ENCODE measurements around the gene NPIPA3. TPM values are rescaled to one million over a fixed set of nuclear protein-coding genes. Genes with fewer than 3 reads are reported as not detected.

NPIPA3 gene
- polyA plus RNA-seq, 2 of the 4 experiments (the other 2 are of a cell fraction) = 1.3 to 2.5 TPM

Other genes with a start within 250 kb of the NPIPA3 start
- gene PARN, start 73.2 kb upstream of the NPIPA3 start, polyA plus RNA-seq (2011; rRNA removed) = 58.6 and 86.7 TPM in 2 replicates
- 40.0 to 41.6 TPM (median 40.8 TPM) in 3 replicates for gene PARN, start 73.2 kb upstream of the NPIPA3 start, polyA plus RNA-seq (2017; fragmentation: RNase III; extraction: RNeasy Plus Mini Kit Qiagen cat#74134 plus additional on column Dnase treatment)
- gene BFAR, start 70.5 kb upstream of the NPIPA3 start, polyA plus RNA-seq (2011; rRNA removed) = 93.3 and 93.7 TPM in 2 replicates
- 68.2 to 74.8 TPM (median 70.9 TPM) in 3 replicates for gene BFAR, start 70.5 kb upstream of the NPIPA3 start, polyA plus RNA-seq (2017; fragmentation: RNase III; extraction: RNeasy Plus Mini Kit Qiagen cat#74134 plus additional on column Dnase treatment)
- 0.37 and 0.52 TPM in 2 replicates for gene PLA2G10, start 9.1 kb upstream of the NPIPA3 start, polyA plus RNA-seq (2011; rRNA removed)
- 0.37 to 0.70 TPM (median 0.38 TPM) in 3 replicates for gene PLA2G10, start 9.1 kb upstream of the NPIPA3 start, polyA plus RNA-seq (2017; fragmentation: RNase III; extraction: RNeasy Plus Mini Kit Qiagen cat#74134 plus additional on column Dnase treatment)
- 0.85 and 1.8 TPM in 2 replicates for gene NPIPA2, start 39.1 kb downstream of the NPIPA3 start, polyA plus RNA-seq (2011; rRNA removed)
- gene NPIPA2, start 39.1 kb downstream of the NPIPA3 start, polyA plus RNA-seq (2017; fragmentation: RNase III; extraction: RNeasy Plus Mini Kit Qiagen cat#74134 plus additional on column Dnase treatment) = 1.1 to 3.7 TPM (median 2.3 TPM) in 3 replicates
- 107 and 134 TPM in 2 replicates for gene NOMO1, start 130.3 kb downstream of the NPIPA3 start, polyA plus RNA-seq (2011; rRNA removed)
- gene NOMO1, start 130.3 kb downstream of the NPIPA3 start, polyA plus RNA-seq (2017; fragmentation: RNase III; extraction: RNeasy Plus Mini Kit Qiagen cat#74134 plus additional on column Dnase treatment) = 84.3 to 90.4 TPM (median 88.5 TPM) in 3 replicates
- gene NPIPA1, start 234.0 kb downstream of the NPIPA3 start, polyA plus RNA-seq (2011; rRNA removed) = 55.6 and 62.7 TPM in 2 replicates
- gene NPIPA1, start 234.0 kb downstream of the NPIPA3 start, polyA plus RNA-seq (2017; fragmentation: RNase III; extraction: RNeasy Plus Mini Kit Qiagen cat#74134 plus additional on column Dnase treatment) = 55.4 to 61.2 TPM (median 59.9 TPM) in 3 replicates

All from A549 (cell line).